ENCODE data around the gene CLDND1. TPM values are rescaled to one million over a fixed set of nuclear protein-coding genes. Genes with fewer than 3 reads are reported as not detected.
A peak's percentile ranks its signal among the peaks of the same experiment; 100 is the strongest.

CLDND1 gene
- total RNA-seq, 4 donors from 2014 or later: 105 to 202 (median 162) TPM

DNA sequence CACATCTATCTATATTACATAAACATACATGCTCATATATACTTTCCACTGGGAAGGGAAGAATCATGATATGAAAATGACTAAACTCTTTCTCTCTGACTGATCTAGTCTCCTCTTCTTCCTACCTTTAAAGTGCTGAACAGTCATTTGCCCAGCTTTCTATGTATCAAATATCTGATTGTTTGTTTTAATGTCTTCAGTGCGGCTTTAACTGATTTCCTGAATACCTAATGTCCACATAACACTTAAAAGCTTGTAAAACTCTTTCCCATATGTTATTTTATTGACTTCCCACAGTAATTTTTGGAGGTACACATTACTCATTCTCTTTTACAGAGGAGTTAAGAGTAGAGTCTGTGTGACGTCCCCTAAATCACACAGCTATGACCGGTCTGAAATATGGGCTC lies 42.5 kb upstream of the CLDND1 start:
- no peak for DNase-seq
- in situ Hi-C loops (cut with MboI; ENCODE audit: low pct_ligation_motif_present in 1 of 4, low pct_unique_long_range_greater_than_20kb in 1 of 4, low sequenced_read_pairs in 3 of 4) (no loop called here), intact Hi-C loops (cut with DNase I; ENCODE audit: low total_unique reads) (no loop called here)
- Histone ChIP-seq H3K4me1 (peaks cover 0 to 4% (median 2%) of the 10 kb centered on the region in 4 donors), H3K36me3 (no peaks in the 10 kb centered on the region), H3K4me3 (no peak overlapping the region), H3K27ac (peak overlapping the region in 3 of 4 donors; percentile 3 to 16 (median 11)), H3K27me3 (no peaks in the 10 kb centered on the region), H3K9me3 (no peaks in the 10 kb centered on the region)
- TF ChIP-seq EP300 (IDR thresholded peaks at IDR 0.05; ENCODE audit: low read depth) (no peak), POLR2A (IDR thresholded peaks at IDR 0.05) (no peak), POLR2AphosphoS5 (IDR thresholded peaks at IDR 0.05) (no peak)
- TF ChIP-seq, protein P1, sequence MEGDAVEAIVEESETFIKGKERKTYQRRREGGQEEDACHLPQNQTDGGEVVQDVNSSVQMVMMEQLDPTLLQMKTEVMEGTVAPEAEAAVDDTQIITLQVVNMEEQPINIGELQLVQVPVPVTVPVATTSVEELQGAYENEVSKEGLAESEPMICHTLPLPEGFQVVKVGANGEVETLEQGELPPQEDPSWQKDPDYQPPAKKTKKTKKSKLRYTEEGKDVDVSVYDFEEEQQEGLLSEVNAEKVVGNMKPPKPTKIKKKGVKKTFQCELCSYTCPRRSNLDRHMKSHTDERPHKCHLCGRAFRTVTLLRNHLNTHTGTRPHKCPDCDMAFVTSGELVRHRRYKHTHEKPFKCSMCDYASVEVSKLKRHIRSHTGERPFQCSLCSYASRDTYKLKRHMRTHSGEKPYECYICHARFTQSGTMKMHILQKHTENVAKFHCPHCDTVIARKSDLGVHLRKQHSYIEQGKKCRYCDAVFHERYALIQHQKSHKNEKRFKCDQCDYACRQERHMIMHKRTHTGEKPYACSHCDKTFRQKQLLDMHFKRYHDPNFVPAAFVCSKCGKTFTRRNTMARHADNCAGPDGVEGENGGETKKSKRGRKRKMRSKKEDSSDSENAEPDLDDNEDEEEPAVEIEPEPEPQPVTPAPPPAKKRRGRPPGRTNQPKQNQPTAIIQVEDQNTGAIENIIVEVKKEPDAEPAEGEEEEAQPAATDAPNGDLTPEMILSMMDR (IDR thresholded peaks at IDR 0.05): no peak
- WGBS, 2 donors (ENCODE audit: low coverage in 1 of 2): 28 to 33% methylated on average over 3 of the region's 3 CpGs

DNA sequence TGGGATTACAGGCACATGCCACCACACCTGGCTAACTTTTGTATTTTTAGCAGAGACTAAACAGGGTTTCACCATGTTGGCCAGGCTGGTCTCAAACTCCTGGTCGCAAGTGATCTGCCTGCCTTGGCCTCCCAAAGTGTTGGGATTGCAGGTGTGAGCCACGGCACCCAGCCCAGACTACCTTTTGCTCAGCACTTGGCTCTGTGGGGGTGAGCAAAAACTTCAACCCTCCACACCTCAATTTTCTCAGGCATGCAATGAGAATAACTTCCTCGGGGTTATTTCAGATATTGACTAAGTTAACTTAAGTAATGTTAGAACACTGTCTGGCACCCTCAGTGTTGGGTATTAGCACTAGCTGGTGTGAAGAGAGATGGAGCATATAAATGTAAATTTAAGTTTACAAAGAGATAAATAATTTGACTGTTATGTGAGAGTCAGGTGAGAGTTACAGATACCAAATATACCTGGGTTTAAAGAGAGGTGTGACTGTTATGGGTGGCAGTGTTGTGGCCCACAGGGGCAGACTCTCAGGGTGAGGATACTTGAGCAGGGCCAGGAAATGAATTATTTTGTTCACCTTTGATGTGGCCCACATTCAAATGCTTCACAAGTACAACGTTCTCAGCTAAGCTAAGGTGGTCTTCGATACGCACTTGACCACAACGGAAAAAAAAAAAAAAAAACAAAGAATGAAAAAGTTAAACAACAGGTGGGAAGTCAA lies 41.7 kb upstream of the CLDND1 start:
- Histone ChIP-seq H3K9me3 (no peaks in the 10 kb centered on the region), H3K4me3 (no peak overlapping the region), H3K36me3 (no peaks in the 10 kb centered on the region), H3K4me1 (peaks cover 0 to 4% (median 2%) of the 10 kb centered on the region in 4 donors), H3K27me3 (no peaks in the 10 kb centered on the region), H3K27ac (peak overlapping the region; percentile 22 to 61 (median 40))
- TF ChIP-seq EP300 (IDR thresholded peaks at IDR 0.05; ENCODE audit: low read depth): no peak
- TF ChIP-seq, protein P1 (IDR thresholded peaks at IDR 0.05): no peak
- TF ChIP-seq POLR2A (IDR thresholded peaks at IDR 0.05): no peak
- TF ChIP-seq POLR2AphosphoS5 (IDR thresholded peaks at IDR 0.05): no peak
- in situ Hi-C loops (cut with MboI; ENCODE audit: low pct_ligation_motif_present in 1 of 4, low pct_unique_long_range_greater_than_20kb in 1 of 4, low sequenced_read_pairs in 3 of 4) (no loop called here), intact Hi-C loops (cut with DNase I; ENCODE audit: low total_unique reads) (no loop called here)
- DNase-seq: no peak
- 55 to 63% methylated on average over 7 of the region's 7 CpGs for WGBS, 2 donors (ENCODE audit: low coverage in 1 of 2)

DNA sequence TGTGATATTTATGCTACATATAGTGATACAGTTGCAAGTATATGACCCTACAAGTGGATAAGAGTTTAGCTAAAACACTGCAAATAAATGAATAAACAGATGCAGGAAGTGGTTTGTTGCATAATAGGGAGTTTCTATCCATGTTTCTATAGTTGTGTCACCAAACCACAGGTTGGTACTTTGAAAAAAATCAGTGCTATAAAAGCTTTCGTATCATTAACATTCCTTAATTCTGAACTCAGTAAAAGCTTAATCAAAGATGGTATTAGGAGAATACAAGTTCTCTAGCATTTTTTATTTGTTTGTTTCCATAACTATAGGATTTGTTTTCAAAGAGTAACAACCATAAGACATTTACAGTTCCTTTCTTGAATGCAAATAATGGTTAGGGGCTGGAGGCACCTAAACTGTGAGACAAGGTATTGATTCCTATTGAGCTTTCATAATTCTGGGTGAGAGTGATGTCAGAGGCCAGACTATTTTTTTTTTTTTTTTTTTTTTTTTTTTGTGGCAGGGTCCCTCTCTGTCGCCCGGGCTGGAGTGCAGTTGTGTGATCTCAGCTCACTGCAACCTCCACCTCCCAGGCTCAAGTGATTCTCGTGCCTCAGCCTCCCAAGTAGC lies 41.1 kb upstream of the CLDND1 start:
- TF ChIP-seq, protein P1 (IDR thresholded peaks at IDR 0.05): no peak
- TF ChIP-seq POLR2AphosphoS5 (IDR thresholded peaks at IDR 0.05) (no peak), EP300 (IDR thresholded peaks at IDR 0.05; ENCODE audit: low read depth) (no peak), POLR2A (IDR thresholded peaks at IDR 0.05) (no peak)
- H3K27ac ChIP-seq: peak overlapping the region; percentile 22 to 61 (median 40)
- H3K36me3 ChIP-seq: no peaks in the 10 kb centered on the region
- no peak for DNase-seq
- intact Hi-C loops (cut with DNase I; ENCODE audit: low total_unique reads): no loop called here
- peaks cover 0 to 4% (median 2%) of the 10 kb centered on the region in 4 donors for H3K4me1 ChIP-seq
- 62 to 66% methylated on average over 1 to 4 of the region's 4 CpGs for WGBS, 2 donors (ENCODE audit: low coverage in 1 of 2)
- in situ Hi-C loops (cut with MboI; ENCODE audit: low pct_ligation_motif_present in 1 of 4, low pct_unique_long_range_greater_than_20kb in 1 of 4, low sequenced_read_pairs in 3 of 4): no loop called here
- H3K9me3 ChIP-seq: no peaks in the 10 kb centered on the region
- H3K27me3 ChIP-seq: no peaks in the 10 kb centered on the region
- H3K4me3 ChIP-seq: no peak overlapping the region

DNA sequence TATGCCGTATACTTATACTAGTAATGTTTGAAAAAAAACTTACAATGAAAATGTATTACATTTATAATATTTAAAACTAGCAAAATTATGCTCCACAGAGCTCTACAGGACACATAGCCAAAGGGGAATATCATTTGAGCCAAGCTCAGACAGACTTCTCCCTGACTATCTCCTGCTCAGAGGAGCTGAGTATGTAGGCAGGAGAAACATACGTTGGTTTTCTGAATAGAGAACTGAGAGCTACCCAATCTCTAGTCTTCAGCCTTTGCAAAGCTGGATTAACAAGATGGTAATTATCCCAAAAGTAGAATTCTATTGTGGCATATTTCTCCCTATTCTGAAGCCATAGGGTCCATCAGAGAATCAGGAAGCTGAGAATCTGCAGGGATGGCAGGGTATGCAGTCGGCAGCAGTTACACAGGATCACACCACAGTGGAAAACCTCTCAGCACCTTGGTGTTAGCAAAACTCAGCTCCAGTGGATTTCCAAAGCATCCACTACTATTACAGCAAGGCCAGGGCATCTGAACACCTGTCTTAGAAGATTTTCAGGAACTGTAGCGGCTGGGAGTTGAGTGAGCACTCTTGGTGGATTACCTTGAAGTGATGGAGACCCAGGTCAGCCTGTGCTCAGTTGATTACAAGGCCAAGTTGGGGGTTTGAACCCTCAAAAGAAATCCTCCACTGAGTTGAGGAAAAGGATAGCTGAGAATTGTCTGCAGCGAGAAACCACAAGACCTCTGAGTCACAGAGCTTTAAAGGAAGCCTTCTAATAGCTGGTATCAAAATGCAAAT lies 39.2 kb upstream of the CLDND1 start:
- no peaks in the 10 kb centered on the region for H3K36me3 ChIP-seq
- H3K27me3 ChIP-seq: no peaks in the 10 kb centered on the region
- DNase-seq: no peak
- intact Hi-C loops (cut with DNase I; ENCODE audit: low total_unique reads): no loop called here
- H3K27ac ChIP-seq: peak overlapping the region in 3 of 4 donors; percentile 30 to 39 (median 31)
- H3K9me3 ChIP-seq: no peaks in the 10 kb centered on the region
- TF ChIP-seq EP300 (IDR thresholded peaks at IDR 0.05; ENCODE audit: low read depth) (no peak), POLR2A (IDR thresholded peaks at IDR 0.05) (no peak), POLR2AphosphoS5 (IDR thresholded peaks at IDR 0.05) (no peak)
- TF ChIP-seq, protein P1 (IDR thresholded peaks at IDR 0.05): no peak
- H3K4me1 ChIP-seq: peaks cover 0 to 4% (median 2%) of the 10 kb centered on the region in 4 donors
- 68 to 71% methylated on average over 3 to 5 of the region's 5 CpGs for WGBS, 2 donors (ENCODE audit: low coverage in 1 of 2)
- H3K4me3 ChIP-seq: no peak overlapping the region
- in situ Hi-C loops (cut with MboI; ENCODE audit: low pct_ligation_motif_present in 1 of 4, low pct_unique_long_range_greater_than_20kb in 1 of 4, low sequenced_read_pairs in 3 of 4): no loop called here

Data from transverse colon (tissue), 4 donors.